SJCRH30 (cell line): ENCODE results near the gene CFAP46. TPM values are rescaled to one million over a fixed set of nuclear protein-coding genes. Genes with fewer than 3 reads are reported as not detected.
A peak's percentile ranks its signal among the peaks of the same experiment; 100 is the strongest.

ENCODE experiments used
- DNase-seq, 2 experiments: peaks; one replicate each; pipeline ENCODE4 v3.0.0-alpha.2; 2015 to 2020
- H3K27ac ChIP-seq: fragments of 250-450 bp; sonication (Bioruptor Pico); 2 replicates; pipeline ENCODE4 v1.5.1; 2020; ENCODE audit warnings: mild to moderate bottlenecking, moderate library complexity
- H3K27me3 ChIP-seq: fragments of 250-450 bp; sonication (Bioruptor Pico); 2 replicates; pipeline ENCODE4 v1.5.1; 2020; ENCODE audit warnings: mild to moderate bottlenecking, moderate library complexity
- H3K36me3 ChIP-seq: fragments of 250-450 bp; sonication (Bioruptor Pico); 2 replicates; pipeline ENCODE4 v1.5.1; 2020; ENCODE audit warnings: mild to moderate bottlenecking, moderate library complexity
- H3K4me1 ChIP-seq: fragments of 250-450 bp; sonication (Bioruptor Pico); 2 replicates; pipeline ENCODE4 v1.5.1; 2020; ENCODE audit warnings: mild to moderate bottlenecking, moderate library complexity
- H3K4me3 ChIP-seq: fragments of 250-450 bp; sonication (Bioruptor Pico); 2 replicates; pipeline ENCODE4 v1.5.1; 2020; ENCODE audit warnings: mild to moderate bottlenecking, moderate library complexity
- H3K9me3 ChIP-seq: fragments of 250-450 bp; sonication (Bioruptor Pico); replicated peaks from 2 replicates; pipeline ENCODE4 v1.5.1; 2020; ENCODE audit warnings: mild to moderate bottlenecking, moderate library complexity
- total RNA-seq: library from RNA; depleted of rRNA; stranded (reverse); fragments of >200 nt; shearing (Covaris generic); gene quantifications from 2 replicates; pipeline ENCODE4 v1.2.3, GENCODE V29; 2014

CFAP46 gene
- total RNA-seq, 1 experiment from 2014 or later, result 1.7 TPM

DNA sequence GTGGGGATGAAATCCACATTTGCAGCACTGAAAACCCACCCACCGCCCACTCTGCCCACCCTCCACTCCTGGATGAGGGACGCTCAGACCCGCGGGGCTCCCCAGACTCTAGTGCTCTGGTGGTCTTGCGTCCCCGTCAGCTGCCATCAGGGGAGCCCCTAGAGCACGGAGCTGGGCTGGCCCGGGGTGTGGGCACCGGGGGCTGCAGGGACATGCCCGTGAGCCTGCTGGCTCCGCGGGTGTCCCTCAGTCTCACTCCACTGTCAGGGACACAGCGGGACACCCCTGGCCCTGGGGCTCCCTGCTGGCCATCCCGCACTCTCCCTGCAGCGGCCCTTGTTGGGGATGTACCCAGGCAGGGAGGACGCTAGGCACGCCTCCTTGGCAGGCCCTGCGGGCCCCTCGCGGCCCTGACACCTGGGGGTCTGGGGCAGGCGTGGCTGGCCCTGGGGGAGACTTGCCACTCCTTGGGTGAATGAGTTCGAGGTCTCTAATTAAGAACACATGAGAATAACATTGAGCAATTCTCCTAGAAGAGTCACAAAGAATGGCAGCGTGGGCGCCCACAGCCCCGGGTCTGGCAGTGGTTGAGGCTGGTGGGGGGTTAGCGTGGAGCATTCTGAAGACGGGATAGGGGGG is 64.2 kb downstream of the CFAP46 start:
- no peak overlapping the region for H3K27ac ChIP-seq
- no peaks in the 10 kb centered on the region for H3K4me1 ChIP-seq
- no peaks in the 10 kb centered on the region for H3K27me3 ChIP-seq
- no peak for DNase-seq
- no peaks in the 10 kb centered on the region for H3K36me3 ChIP-seq
- H3K4me3 ChIP-seq, result no peak overlapping the region
- H3K9me3 ChIP-seq, result no peaks in the 10 kb centered on the region

DNA sequence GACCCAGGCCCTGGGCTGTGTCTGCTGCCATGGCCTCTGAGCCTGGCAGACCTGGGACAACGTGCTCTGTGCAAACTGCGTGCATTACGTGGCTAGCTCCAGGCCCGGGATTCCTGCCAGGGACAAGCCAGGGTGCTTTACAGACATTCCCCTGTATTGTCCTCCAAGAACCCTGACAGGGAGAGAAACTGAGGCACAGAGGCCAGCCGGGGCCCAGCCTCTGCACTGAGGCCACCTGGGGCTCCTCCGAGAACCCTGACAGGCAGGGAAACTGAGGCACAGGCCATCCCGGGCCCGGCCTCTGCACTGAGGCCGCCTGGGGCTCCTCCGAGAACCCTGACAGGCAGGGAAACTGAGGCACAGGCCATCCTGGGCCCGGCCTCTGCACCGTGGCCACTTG is 64.9 kb downstream of the CFAP46 start:
- H3K36me3 ChIP-seq, result no peaks in the 10 kb centered on the region
- no peak for DNase-seq
- H3K9me3 ChIP-seq, result no peaks in the 10 kb centered on the region
- no peaks in the 10 kb centered on the region for H3K27me3 ChIP-seq
- H3K4me3 ChIP-seq, result no peak overlapping the region
- H3K27ac ChIP-seq, result no peak overlapping the region
- no peaks in the 10 kb centered on the region for H3K4me1 ChIP-seq

DNA sequence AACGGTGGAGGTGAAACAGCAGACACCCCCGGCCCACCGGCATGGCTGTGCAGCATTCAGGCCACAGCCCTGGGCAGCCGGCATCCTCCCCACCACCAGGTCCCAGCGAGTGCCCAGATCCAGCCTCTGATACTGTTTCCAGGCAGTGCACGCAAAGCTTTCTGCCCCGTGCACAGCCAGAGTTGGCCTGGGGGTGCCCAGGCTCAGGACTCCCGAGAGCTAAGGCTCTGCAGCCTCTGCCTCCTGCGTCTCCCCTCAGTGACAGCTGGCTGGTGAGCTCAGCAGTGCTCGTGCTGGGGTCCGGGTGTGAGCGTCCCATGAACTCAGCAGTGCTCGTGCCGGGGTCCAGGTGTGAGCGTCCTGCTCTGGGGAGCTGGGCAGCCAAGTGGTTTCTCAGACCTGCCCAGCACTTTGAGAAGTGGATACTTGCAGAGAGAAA is 65.4 kb downstream of the CFAP46 start:
- H3K9me3 ChIP-seq, result no peaks in the 10 kb centered on the region
- H3K4me1 ChIP-seq, result no peaks in the 10 kb centered on the region
- no peaks in the 10 kb centered on the region for H3K36me3 ChIP-seq
- no peaks in the 10 kb centered on the region for H3K27me3 ChIP-seq
- DNase-seq, result no peak
- no peak overlapping the region for H3K4me3 ChIP-seq
- no peak overlapping the region for H3K27ac ChIP-seq

DNA sequence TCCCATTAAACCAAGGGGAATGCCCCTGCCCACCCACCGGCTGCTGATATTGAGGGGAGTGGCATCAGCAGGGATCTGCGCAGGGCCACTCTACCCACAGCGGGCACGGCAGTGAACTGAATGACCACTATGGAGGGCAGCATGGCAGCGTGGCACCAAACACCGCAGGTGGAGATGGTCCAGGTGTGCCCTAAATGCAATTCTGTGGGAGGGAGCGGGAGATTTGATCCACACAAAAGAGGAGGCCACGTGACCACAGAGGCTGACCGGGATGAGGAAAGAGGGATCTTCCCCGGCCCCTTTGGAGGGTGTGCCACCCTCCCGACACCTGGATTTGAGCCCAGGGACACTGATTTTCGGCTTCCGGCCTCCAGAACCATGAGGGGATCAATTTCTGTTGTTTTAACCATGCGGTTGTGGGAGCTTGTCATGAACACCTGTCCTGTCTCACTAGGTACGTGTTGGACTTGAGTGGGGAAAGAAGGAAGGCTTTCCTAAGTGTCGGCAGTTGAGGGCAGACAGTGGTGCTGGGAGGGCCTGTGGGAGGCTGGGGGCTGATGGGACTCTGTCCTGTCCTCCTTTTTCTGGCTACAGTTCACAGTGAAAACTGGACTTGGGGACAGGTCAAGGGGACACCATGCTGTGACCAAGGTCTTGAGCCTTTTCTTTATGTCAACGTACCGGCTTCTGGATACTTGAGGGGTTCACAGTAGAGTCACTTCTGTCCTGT is 66.1 kb downstream of the CFAP46 start:
- no peaks in the 10 kb centered on the region for H3K9me3 ChIP-seq
- no peak for DNase-seq
- no peak overlapping the region for H3K27ac ChIP-seq
- H3K4me3 ChIP-seq, result no peak overlapping the region
- no peaks in the 10 kb centered on the region for H3K4me1 ChIP-seq
- no peaks in the 10 kb centered on the region for H3K27me3 ChIP-seq
- H3K36me3 ChIP-seq, result no peaks in the 10 kb centered on the region

- Histone ChIP-seq H3K27me3 (no peaks in the 10 kb centered on the region), H3K36me3 (no peaks in the 10 kb centered on the region), H3K4me1 (no peaks in the 10 kb centered on the region), H3K9me3 (no peaks in the 10 kb centered on the region), H3K27ac (no peak overlapping the region), H3K4me3 (no peak overlapping the region)
- no peak for DNase-seq
Observed at GRCh38 chr10:132875435-132875834, 66.9 kb downstream of the CFAP46 start.

GRCh38 chr10:132873395-132873794 is 69.0 kb downstream of the CFAP46 start:
- Histone ChIP-seq H3K27me3 (no peaks in the 10 kb centered on the region), H3K4me3 (no peak overlapping the region), H3K9me3 (no peaks in the 10 kb centered on the region), H3K27ac (no peak overlapping the region), H3K4me1 (no peaks in the 10 kb centered on the region), H3K36me3 (no peaks in the 10 kb centered on the region)
- no peak for DNase-seq

DNA sequence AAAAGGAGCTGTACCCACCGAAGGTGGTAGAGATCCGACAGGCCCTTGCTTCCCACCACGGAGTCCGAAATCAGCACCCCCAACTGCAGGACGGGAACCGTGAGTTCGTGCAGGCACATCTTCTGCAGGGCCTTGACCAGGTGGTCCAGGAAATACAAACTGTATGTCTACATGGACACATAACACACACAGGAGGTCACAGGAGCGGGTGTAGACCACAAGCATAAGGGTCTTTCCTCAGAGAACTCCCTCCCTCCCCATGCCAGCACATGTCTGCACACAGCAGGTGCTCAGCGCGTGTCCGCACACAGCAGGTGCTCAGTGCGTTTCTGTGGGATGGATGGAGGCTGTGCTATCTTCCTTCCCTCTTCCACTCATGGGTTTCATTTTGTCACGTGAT is 69.7 kb downstream of the CFAP46 start:
- DNase-seq, result no peak
- Histone ChIP-seq H3K4me1 (no peaks in the 10 kb centered on the region), H3K4me3 (no peak overlapping the region), H3K9me3 (no peaks in the 10 kb centered on the region), H3K36me3 (no peaks in the 10 kb centered on the region), H3K27ac (no peak overlapping the region), H3K27me3 (no peaks in the 10 kb centered on the region)

GRCh38 chr10:132870426-132870825 is 71.9 kb downstream of the CFAP46 start:
- no peak for DNase-seq
- Histone ChIP-seq H3K27me3 (no peaks in the 10 kb centered on the region), H3K36me3 (no peaks in the 10 kb centered on the region), H3K9me3 (no peaks in the 10 kb centered on the region), H3K4me3 (no peak overlapping the region), H3K27ac (no peak overlapping the region), H3K4me1 (no peaks in the 10 kb centered on the region)

DNA sequence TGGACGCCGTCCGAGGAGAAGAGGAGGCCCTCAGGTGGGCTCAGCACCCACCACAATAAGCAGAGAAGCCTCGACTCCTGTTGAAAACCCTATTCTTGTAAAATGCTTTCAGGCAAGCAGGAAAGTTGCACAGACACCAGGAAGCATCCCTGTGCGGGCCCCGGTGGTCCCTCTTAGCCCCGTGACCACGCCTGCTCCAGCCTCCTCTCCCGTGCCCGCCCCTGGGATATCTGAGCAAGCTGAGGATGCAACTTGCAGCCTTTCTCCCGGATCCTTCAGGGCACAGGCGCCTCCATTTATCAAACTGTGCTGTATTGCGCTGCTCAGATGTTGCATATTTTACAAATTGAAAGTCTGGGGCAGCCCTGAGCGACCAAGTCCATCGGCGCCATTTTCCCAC is 72.7 kb downstream of the CFAP46 start:
- no peak overlapping the region for H3K27ac ChIP-seq
- DNase-seq, result no peak
- H3K4me3 ChIP-seq, result no peak overlapping the region
- no peaks in the 10 kb centered on the region for H3K9me3 ChIP-seq
- H3K36me3 ChIP-seq, result no peaks in the 10 kb centered on the region
- H3K27me3 ChIP-seq, result no peaks in the 10 kb centered on the region
- no peaks in the 10 kb centered on the region for H3K4me1 ChIP-seq

GRCh38 chr10:132868995-132869394 is 73.4 kb downstream of the CFAP46 start:
- no peak overlapping the region for H3K4me3 ChIP-seq

DNA sequence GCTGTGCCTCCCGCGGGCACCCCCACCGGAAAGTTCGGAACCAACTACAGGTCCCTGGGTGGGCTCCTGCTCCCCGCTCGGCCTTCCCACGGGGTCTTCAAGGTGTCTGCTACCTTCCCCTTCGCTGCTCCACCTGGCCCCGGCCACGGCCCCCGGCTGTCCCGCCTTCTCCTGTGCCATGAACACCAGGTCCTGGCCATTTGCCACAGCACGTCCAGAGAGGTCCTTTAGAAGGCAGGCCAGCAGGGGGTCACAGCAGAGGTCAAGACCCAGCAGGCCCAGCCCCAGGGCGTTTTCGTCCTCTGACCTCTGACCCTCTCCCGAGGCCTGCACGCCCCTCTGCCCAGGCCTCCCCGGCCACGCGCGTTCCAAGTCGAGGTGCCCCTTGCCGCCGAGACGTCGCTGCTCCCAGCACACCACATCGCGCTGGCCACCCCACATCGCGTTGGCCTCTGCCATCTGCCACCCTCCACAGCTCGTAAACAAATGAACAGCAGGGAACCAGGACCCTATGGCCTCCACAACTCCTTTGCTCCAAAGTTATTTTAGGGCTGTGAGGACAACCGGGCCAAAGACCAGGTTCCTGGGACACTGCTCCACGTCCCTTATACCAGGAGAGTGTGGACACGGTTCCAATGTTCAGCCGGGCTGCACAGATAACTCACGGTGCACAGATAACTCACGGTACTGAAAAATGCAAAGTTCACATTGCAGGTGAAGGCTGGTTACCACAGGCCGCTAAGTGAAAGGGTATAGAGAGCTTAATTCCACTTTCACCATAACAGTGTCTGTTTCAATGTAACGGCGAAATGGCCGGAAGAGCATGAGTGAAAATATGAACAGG is 74.3 kb downstream of the CFAP46 start:
- Histone ChIP-seq H3K36me3 (no peaks in the 10 kb centered on the region), H3K4me1 (no peaks in the 10 kb centered on the region), H3K9me3 (no peaks in the 10 kb centered on the region), H3K4me3 (no peak overlapping the region), H3K27ac (no peak overlapping the region), H3K27me3 (no peaks in the 10 kb centered on the region)
- no peak for DNase-seq

More at GRCh38 chr10:132868995-132869394, 73.4 kb downstream of the CFAP46 start:
- DNase-seq, result no peak
- no peak overlapping the region for H3K27ac ChIP-seq
- H3K27me3 ChIP-seq, result no peaks in the 10 kb centered on the region
- no peaks in the 10 kb centered on the region for H3K36me3 ChIP-seq
- H3K4me1 ChIP-seq, result no peaks in the 10 kb centered on the region
- H3K9me3 ChIP-seq, result no peaks in the 10 kb centered on the region

DNA sequence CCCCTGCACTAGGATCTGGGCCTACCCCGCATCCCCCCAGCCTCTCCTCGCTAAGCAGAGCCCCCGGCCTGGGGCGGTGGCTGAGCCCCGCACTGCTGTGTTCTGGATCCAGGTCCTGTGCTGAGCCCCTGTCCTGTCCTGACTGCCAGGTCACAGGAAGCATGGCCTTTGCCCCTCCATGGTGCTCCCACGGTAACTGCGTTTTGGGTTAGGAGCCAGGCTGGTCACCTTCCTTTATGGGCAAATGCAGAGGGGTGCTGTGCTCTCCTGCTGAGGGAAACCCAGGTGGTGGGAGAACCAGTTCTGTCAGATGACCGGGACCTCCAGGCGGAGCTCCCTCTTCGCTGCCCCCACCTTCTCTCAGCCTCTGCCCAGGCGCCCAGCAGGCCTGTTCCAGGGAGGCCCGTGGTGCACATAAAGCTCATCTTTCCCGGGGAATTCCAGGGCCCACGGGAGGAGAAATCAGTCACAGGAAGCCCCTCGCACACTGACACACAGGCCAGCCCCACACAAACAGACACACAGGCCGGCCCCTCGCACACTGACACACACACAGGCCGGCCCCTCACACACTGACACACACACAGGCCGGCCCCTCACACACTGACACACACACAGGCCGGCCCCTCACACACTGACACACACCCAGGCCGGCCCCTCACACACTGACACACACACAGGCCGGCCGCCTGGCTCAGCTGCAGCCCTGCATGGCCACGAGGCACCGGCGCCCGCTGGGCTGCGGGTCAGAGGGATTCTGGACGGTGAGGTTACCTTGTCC is 75.6 kb downstream of the CFAP46 start:
- H3K4me1 ChIP-seq, result no peaks in the 10 kb centered on the region
- no peaks in the 10 kb centered on the region for H3K27me3 ChIP-seq
- H3K27ac ChIP-seq, result no peak overlapping the region
- no peaks in the 10 kb centered on the region for H3K36me3 ChIP-seq
- H3K9me3 ChIP-seq, result no peaks in the 10 kb centered on the region
- no peak overlapping the region for H3K4me3 ChIP-seq
- DNase-seq, result no peak

DNA sequence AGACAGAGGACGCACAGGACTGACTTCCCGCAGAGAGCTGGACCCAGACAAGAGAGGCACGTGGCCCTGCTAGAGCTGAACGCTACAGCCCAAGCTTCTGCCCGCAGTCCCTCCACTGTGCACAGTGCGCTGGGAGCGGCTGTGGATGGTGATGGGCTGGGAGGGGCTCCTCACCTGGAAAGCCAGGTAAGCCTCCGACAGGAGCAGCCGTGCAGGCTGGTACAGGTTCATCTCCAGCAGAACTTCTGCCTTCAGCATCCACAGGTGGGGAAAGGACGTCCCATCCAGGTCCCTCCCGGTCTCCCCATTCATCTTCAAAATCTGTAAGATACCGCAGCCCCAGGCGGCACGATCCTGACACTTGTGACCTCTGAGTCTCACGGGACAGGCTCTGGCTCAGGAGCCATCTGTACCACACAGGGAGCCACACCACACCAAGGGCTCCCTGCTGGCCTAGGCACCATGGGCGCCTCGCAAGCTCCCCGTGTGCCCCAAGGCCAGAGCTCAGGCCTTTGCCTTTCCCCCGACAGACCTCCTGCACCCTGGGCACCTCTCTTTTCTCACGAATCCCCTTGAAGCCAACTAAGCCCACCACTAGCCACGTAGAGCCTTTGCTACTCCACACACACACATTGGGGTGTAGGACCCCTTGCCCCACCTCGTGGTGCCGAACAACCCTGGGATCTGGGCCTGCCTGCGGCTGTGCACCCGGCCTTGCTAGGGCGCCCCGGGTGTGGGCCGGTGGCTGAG is 76.3 kb downstream of the CFAP46 start:
- H3K4me3 ChIP-seq, result no peak overlapping the region
- no peaks in the 10 kb centered on the region for H3K4me1 ChIP-seq
- no peaks in the 10 kb centered on the region for H3K27me3 ChIP-seq
- no peaks in the 10 kb centered on the region for H3K36me3 ChIP-seq
- no peaks in the 10 kb centered on the region for H3K9me3 ChIP-seq
- DNase-seq, result no peak
- no peak overlapping the region for H3K27ac ChIP-seq

DNA sequence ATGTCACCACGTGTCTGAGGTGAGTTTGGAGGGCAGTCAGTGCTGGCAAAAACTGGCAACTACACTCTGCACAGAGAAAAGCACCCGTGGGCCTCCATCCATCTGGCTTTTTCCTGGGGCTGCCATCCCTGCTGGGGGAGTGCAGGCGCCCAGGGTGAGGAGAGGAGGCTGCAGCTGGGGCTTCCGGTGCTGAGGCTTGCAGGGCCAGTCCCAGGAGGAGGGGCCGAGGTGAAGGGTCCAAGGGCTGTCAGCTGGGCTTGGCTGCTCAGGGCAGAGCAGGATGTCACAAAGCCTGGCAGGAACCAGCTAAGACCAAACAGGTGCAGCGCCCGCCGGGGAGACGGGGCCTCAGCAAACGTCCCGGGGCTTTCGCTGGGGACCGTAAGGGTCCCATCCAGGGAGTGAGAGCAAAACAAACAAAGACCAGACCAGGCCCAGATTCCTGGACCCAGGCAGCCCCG is 77.2 kb downstream of the CFAP46 start:
- Histone ChIP-seq H3K36me3 (no peaks in the 10 kb centered on the region), H3K27me3 (no peaks in the 10 kb centered on the region), H3K4me1 (no peaks in the 10 kb centered on the region), H3K9me3 (no peaks in the 10 kb centered on the region), H3K4me3 (no peak overlapping the region), H3K27ac (no peak overlapping the region)
- DNase-seq, result peak; percentile 27 to 50
